GM12872 (cell line): Measurements from ENCODE around the gene MTM1.

ENCODE experiments used
- CTCF ChIP-seq: IDR thresholded peaks from 3 replicates; pipeline ENCODE4 v1.5.1; 2011; ENCODE audit warnings: low read depth, mild to moderate bottlenecking, low read length, moderate library complexity; ENCODE audit not compliant: insufficient read depth

MTM1 gene

GRCh38 chrX:150676221-150676620 lies 107.8 kb downstream of the MTM1 start:
- no peak for TF ChIP-seq CTCF

GRCh38 chrX:150680974-150681373 lies 112.6 kb downstream of the MTM1 start:
- peak; percentile 38; the same call in 1 of the 3 replicates for TF ChIP-seq CTCF

- no peak for TF ChIP-seq CTCF
Measured at GRCh38 chrX:150683112-150683511, 114.7 kb downstream of the MTM1 start.

- peak; percentile 48 for TF ChIP-seq CTCF
Measured at GRCh38 chrX:150683536-150684146, 115.2 kb downstream of the MTM1 start.

GRCh38 chrX:150688911-150689451 lies 120.6 kb downstream of the MTM1 start:
- TF ChIP-seq CTCF: no peak

GRCh38 chrX:150690126-150690525 lies 121.7 kb downstream of the MTM1 start:
- TF ChIP-seq CTCF: no peak

GRCh38 chrX:150692296-150692695 lies 123.9 kb downstream of the MTM1 start:
- TF ChIP-seq CTCF: no peak
